H1 (cell line): ENCODE results near the gene IFT43. TPM values are rescaled to one million over a fixed set of nuclear protein-coding genes. Genes with fewer than 3 reads are reported as not detected.

Source experiments
- CHD1 ChIP-seq: IDR thresholded peaks from 2 replicates; pipeline ENCODE4 v1.6.1; 2012; ENCODE audit warnings: low read depth, low read length, improper control_type of control experiment
- CHD2 ChIP-seq: IDR thresholded peaks from 2 replicates; pipeline ENCODE4 v1.6.1; 2012; ENCODE audit warnings: low read length, improper control_type of control experiment
- GABPA ChIP-seq: IDR thresholded peaks from 2 replicates; pipeline ENCODE4 v1.6.1; 2011; ENCODE audit warnings: mild to moderate bottlenecking, low read length, moderate library complexity, borderline replicate concordance; ENCODE audit not compliant: insufficient read depth
- KDM4A ChIP-seq: IDR thresholded peaks from one replicate; pipeline ENCODE4 v1.7.1; 2012; ENCODE audit warnings: low read depth, mild to moderate bottlenecking, moderate library complexity, low read length, inconsistent platforms; ENCODE audit not compliant: severe bottlenecking
- TCF12 ChIP-seq: IDR thresholded peaks from 2 replicates; pipeline ENCODE4 v1.6.1; 2011; ENCODE audit warnings: low read depth, mild to moderate bottlenecking, low read length
- YY1 ChIP-seq: IDR thresholded peaks from 2 replicates; pipeline ENCODE4 v1.6.1; 2011; ENCODE audit warnings: low read depth, mild to moderate bottlenecking, low read length
- polyA plus RNA-seq, 7 experiments: library from polyadenylated mRNA; depleted of rRNA in 3 of 7; stranded (reverse) in 5 of 7; unstranded in 2 of 7; fragments of >200 nt in 5 of 7; fragments of 200-250 nt in 2 of 7; gene quantifications; 1 replicate in 5 of 7; 2 replicates in 1 of 7; 4 replicates in 1 of 7; pipeline versions ENCODE4 v1.2.1 to v1.2.3, GENCODE V29; 2011 to 2013; ENCODE audit warnings: missing spikeins in 2 of 7, mixed read lengths in 2 of 7
- total RNA-seq: library from RNA; stranded (reverse); fragmentation: NEBNext Ultra II Directional; extraction: Animal tissue kit (Norgen Biotek cat#: 25700); gene quantifications from 2 replicates; pipeline ENCODE4 v1.2.1, GENCODE V29; 2021
- TF ChIP-seq, protein P1 (sequence below): fragments of 300-600 bp; sonication (generic); IDR thresholded peaks from 2 replicates; pipeline ENCODE4 v1.7.1; 2012; ENCODE audit warnings: low read length, moderate library complexity, mild to moderate bottlenecking, inconsistent platforms; ENCODE audit not compliant: insufficient replicate concordance
- TF ChIP-seq, protein P2 (sequence below): IDR thresholded peaks from 2 replicates; pipeline ENCODE4 v1.6.1; 2011; ENCODE audit warnings: low read length, improper control_type of control experiment

The IFT43 gene
- total and polyA plus RNA-seq, 2 of the 8 experiments (the other 6 are each of a cell fraction or from before 2014, with no cell fraction given), result 17.0 to 20.8 TPM

DNA sequence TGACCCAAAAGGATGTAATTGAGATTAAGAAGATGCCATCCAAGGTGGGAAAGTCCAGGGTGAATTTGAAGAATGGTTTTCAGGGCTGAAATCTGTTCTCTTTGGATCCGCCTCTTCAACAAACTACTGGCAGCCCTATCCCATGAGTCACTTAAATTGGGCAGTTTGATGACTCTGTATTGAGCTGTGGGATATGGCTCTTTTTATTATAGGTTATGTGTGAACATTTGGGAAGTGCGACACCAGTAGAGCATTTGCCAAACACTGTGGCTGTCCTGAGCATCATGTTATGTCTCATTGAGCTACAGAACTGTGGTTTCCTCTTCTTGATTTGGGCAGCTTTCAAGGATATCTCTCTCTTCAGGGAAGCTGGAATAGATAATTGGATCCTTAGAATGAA lies 22.3 kb downstream of the IFT43 start (continued):
- TF ChIP-seq, protein P1, sequence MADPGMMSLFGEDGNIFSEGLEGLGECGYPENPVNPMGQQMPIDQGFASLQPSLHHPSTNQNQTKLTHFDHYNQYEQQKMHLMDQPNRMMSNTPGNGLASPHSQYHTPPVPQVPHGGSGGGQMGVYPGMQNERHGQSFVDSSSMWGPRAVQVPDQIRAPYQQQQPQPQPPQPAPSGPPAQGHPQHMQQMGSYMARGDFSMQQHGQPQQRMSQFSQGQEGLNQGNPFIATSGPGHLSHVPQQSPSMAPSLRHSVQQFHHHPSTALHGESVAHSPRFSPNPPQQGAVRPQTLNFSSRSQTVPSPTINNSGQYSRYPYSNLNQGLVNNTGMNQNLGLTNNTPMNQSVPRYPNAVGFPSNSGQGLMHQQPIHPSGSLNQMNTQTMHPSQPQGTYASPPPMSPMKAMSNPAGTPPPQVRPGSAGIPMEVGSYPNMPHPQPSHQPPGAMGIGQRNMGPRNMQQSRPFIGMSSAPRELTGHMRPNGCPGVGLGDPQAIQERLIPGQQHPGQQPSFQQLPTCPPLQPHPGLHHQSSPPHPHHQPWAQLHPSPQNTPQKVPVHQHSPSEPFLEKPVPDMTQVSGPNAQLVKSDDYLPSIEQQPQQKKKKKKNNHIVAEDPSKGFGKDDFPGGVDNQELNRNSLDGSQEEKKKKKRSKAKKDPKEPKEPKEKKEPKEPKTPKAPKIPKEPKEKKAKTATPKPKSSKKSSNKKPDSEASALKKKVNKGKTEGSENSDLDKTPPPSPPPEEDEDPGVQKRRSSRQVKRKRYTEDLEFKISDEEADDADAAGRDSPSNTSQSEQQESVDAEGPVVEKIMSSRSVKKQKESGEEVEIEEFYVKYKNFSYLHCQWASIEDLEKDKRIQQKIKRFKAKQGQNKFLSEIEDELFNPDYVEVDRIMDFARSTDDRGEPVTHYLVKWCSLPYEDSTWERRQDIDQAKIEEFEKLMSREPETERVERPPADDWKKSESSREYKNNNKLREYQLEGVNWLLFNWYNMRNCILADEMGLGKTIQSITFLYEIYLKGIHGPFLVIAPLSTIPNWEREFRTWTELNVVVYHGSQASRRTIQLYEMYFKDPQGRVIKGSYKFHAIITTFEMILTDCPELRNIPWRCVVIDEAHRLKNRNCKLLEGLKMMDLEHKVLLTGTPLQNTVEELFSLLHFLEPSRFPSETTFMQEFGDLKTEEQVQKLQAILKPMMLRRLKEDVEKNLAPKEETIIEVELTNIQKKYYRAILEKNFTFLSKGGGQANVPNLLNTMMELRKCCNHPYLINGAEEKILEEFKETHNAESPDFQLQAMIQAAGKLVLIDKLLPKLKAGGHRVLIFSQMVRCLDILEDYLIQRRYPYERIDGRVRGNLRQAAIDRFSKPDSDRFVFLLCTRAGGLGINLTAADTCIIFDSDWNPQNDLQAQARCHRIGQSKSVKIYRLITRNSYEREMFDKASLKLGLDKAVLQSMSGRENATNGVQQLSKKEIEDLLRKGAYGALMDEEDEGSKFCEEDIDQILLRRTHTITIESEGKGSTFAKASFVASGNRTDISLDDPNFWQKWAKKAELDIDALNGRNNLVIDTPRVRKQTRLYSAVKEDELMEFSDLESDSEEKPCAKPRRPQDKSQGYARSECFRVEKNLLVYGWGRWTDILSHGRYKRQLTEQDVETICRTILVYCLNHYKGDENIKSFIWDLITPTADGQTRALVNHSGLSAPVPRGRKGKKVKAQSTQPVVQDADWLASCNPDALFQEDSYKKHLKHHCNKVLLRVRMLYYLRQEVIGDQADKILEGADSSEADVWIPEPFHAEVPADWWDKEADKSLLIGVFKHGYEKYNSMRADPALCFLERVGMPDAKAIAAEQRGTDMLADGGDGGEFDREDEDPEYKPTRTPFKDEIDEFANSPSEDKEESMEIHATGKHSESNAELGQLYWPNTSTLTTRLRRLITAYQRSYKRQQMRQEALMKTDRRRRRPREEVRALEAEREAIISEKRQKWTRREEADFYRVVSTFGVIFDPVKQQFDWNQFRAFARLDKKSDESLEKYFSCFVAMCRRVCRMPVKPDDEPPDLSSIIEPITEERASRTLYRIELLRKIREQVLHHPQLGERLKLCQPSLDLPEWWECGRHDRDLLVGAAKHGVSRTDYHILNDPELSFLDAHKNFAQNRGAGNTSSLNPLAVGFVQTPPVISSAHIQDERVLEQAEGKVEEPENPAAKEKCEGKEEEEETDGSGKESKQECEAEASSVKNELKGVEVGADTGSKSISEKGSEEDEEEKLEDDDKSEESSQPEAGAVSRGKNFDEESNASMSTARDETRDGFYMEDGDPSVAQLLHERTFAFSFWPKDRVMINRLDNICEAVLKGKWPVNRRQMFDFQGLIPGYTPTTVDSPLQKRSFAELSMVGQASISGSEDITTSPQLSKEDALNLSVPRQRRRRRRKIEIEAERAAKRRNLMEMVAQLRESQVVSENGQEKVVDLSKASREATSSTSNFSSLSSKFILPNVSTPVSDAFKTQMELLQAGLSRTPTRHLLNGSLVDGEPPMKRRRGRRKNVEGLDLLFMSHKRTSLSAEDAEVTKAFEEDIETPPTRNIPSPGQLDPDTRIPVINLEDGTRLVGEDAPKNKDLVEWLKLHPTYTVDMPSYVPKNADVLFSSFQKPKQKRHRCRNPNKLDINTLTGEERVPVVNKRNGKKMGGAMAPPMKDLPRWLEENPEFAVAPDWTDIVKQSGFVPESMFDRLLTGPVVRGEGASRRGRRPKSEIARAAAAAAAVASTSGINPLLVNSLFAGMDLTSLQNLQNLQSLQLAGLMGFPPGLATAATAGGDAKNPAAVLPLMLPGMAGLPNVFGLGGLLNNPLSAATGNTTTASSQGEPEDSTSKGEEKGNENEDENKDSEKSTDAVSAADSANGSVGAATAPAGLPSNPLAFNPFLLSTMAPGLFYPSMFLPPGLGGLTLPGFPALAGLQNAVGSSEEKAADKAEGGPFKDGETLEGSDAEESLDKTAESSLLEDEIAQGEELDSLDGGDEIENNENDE, result no peak
- TF ChIP-seq CHD2, result no peak
- TF ChIP-seq, protein P2, sequence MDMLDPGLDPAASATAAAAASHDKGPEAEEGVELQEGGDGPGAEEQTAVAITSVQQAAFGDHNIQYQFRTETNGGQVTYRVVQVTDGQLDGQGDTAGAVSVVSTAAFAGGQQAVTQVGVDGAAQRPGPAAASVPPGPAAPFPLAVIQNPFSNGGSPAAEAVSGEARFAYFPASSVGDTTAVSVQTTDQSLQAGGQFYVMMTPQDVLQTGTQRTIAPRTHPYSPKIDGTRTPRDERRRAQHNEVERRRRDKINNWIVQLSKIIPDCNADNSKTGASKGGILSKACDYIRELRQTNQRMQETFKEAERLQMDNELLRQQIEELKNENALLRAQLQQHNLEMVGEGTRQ, result no peak
- TF ChIP-seq TCF12, result no peak
- no peak for TF ChIP-seq GABPA
- no peak for TF ChIP-seq YY1
- TF ChIP-seq KDM4A, result no peak
- TF ChIP-seq CHD1, result no peak
- TF ChIP-seq, all 59 proteins: peak for 0
